Renal cortex interstitium (tissue), 15 donors: ENCODE measurements around the gene NCOA3. TPM values are rescaled to one million over a fixed set of nuclear protein-coding genes. Genes with fewer than 3 reads are reported as not detected.
"Not testable (repeated sequence)": the region's sequence is repeated elsewhere in the genome, so short reads cannot be mapped to it uniquely, and the experiment has no call there.

ENCODE experiments used
- DNase-seq, 11 donors: peaks; one replicate each; pipeline ENCODE4 v3.0.0-alpha.2; 2013; ENCODE audit warnings: low read depth in 9 of 11, low spot score in 4 of 11; ENCODE audit errors: extremely low read depth in 1 of 11
- long read RNA-seq, 16 experiments: transcript quantifications; one replicate each; lab custom pipeline, GENCODE V29; 2026
- polyA plus RNA-seq, 3 donors: library from polyadenylated mRNA; unstranded; fragments of 120-200 nt; gene quantifications; one replicate each; pipeline ENCODE4 v1.2.1, GENCODE V29; 2013; ENCODE audit not compliant: insufficient read length in 3 of 3

Gene NCOA3
- polyA plus RNA-seq, result 10 to 100 TPM; 33.4 to 37.3 (median 36.4) TPM
- long read RNA-seq, donor 1, partial matches to known transcripts, result 8 of 8 reads
- long read RNA-seq, donor 1, other reads (novel, unspliced or antisense), result 0 of 8 reads
- long read RNA-seq, donor 2, result 0 reads
- long read RNA-seq, donor 3, result 0 reads
- long read RNA-seq, donor 4, partial matches to known transcripts, result 31 of 31 reads
- long read RNA-seq, donor 4, other reads (novel, unspliced or antisense), result 0 of 31 reads
- long read RNA-seq, donor 5, partial matches to known transcripts, result 97 of 108 reads
- long read RNA-seq, donor 5, other reads (novel, unspliced or antisense), result 11 of 108 reads
- long read RNA-seq, donor 6, partial matches to known transcripts, result 22 of 22 reads
- long read RNA-seq, donor 6, other reads (novel, unspliced or antisense), result 0 of 22 reads
- long read RNA-seq, donor 7, partial matches to known transcripts, result 18 of 18 reads
- long read RNA-seq, donor 7, other reads (novel, unspliced or antisense), result 0 of 18 reads
- long read RNA-seq, donor 8, partial matches to known transcripts, result 8 of 8 reads
- long read RNA-seq, donor 8, other reads (novel, unspliced or antisense), result 0 of 8 reads
- long read RNA-seq, donor 9, partial matches to known transcripts, result 13 of 13 reads
- long read RNA-seq, donor 9, other reads (novel, unspliced or antisense), result 0 of 13 reads
- long read RNA-seq, donor 10, partial matches to known transcripts, result 11 of 11 reads
- long read RNA-seq, donor 10, other reads (novel, unspliced or antisense), result 0 of 11 reads
- long read RNA-seq, donor 11, result 0 reads
- long read RNA-seq, donor 12, partial matches to known transcripts, result 6 of 6 reads
- long read RNA-seq, donor 12, other reads (novel, unspliced or antisense), result 0 of 6 reads
- long read RNA-seq, donor 13, partial matches to known transcripts, result 81 of 86 reads
- long read RNA-seq, donor 13, other reads (novel, unspliced or antisense), result 5 of 86 reads
- long read RNA-seq, donor 14, result 0 reads
- long read RNA-seq, donor 15, partial matches to known transcripts, result 6 of 6 reads
- long read RNA-seq, donor 15, other reads (novel, unspliced or antisense), result 0 of 6 reads
- long read RNA-seq, donor 16, partial matches to known transcripts, result 114 of 114 reads
- long read RNA-seq, donor 16, other reads (novel, unspliced or antisense), result 0 of 114 reads

- peak; percentile 80 to 95 (median 92) for DNase-seq
Measured at GRCh38 chr20:47501482-47502270, at the start of gene NCOA3. NCOA3 (plus strand) TSS chr20:47501887; CDS start chr20:47622248, 120,361 bp downstream.

- DNase-seq, result no peak
Measured at GRCh38 chr20:47452736-47453161, 48.9 kb upstream of the NCOA3 start.

DNA sequence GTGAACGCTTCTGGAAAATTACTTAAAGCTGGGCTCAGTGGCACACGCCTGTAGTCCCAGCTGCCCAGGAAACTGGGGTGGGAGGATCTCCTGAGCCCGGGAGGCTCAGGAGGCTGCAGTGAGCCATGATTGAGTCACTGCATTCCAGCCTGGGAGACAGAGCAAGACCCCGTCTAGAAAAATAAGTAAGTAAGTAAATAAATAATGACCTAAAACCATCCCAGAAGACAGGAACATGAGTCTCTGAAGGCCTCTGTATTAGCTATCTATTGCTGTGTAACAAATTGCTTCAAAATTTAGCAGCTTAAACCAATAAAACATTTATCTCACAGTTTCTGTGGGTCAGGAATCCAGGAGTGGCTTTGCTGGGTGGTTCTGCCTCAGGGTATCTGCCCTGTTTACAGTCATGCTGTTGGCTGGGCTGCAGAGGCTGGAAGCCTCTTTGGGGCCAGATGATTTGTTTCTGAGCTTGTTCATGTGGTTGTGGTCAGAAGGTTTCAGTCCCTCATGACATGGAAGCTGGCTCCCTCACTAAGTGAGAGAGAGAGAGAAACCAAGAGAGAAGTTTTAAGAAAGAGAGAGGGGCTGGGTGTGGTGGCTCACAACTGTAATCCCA lies 48.4 kb upstream of the NCOA3 start:
- DNase-seq, result no peak

GRCh38 chr20:47454298-47455132 lies 47.2 kb upstream of the NCOA3 start:
- DNase-seq, result no peak

- DNase-seq, result no peak
Measured at GRCh38 chr20:47455133-47456040, 46.3 kb upstream of the NCOA3 start.

GRCh38 chr20:47456041-47456537 lies 45.6 kb upstream of the NCOA3 start:
- no peak for DNase-seq

- DNase-seq, result no peak
Measured at GRCh38 chr20:47456952-47457724, 44.5 kb upstream of the NCOA3 start.

GRCh38 chr20:47458280-47459050 lies 43.2 kb upstream of the NCOA3 start:
- not testable (repeated sequence) for DNase-seq

DNA sequence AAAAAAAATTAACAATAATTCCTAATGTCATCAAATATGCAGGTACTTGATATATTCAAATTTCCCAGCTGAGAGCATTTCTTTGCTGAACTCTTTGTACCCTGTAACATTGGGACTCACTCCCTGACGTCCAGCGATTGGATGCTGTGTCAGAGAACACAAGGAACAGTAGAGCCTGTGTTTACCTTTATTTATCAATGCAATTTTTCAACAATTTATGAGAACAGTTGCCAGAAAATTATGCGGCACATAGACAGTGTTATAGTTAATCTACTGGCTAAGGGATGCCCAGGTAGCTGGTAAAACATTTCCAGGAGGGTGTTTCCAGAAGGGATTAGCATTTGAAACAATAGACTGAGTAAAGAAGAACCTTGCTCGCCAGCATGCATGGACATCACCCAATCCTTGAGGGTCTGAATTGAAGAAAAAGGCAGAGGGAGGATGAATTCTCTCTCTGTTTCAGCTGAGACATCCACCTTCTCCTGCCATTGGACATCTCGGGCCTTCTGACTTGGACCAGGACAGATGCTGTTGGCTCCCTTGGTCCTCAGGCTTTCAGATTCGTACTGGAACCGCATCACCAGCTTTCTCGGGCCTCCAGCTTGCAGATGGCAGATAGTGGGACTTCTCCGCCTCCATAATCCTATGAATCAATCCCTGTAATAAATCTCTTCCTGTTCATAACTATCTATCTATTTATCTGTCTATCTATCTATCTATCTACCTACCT lies 42.2 kb upstream of the NCOA3 start:
- no peak for DNase-seq

- not testable (repeated sequence) for DNase-seq
Measured at GRCh38 chr20:47460761-47461112, 41.0 kb upstream of the NCOA3 start.

DNA sequence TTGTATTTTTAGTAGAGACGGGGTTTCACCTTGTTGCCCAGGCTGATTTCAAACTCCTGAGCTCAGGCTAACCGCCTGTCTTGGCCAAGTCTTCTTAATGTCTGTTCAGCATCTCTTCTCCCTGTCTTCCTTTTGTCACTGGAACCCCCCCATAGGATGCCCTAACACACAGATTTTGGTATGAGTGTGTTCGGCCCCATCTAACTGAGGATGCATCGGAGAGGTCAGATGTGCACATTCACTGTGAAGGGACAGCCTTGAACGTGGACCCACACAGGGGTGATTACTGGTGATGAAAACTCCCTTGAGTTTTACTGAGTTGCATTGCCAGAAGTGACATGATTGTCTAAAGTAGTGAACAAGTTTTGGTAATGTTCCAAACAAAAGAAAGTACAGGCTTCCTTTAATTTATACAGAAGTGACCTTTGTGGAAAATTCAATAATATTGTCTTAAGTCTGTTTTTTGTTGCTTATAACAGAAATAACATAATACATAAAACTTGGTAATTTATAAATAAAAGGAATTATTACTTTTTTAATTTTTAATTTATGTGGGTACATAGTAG lies 40.5 kb upstream of the NCOA3 start:
- DNase-seq, result no peak

- not testable (repeated sequence) for DNase-seq
Measured at GRCh38 chr20:47461906-47462305, 39.8 kb upstream of the NCOA3 start.

DNA sequence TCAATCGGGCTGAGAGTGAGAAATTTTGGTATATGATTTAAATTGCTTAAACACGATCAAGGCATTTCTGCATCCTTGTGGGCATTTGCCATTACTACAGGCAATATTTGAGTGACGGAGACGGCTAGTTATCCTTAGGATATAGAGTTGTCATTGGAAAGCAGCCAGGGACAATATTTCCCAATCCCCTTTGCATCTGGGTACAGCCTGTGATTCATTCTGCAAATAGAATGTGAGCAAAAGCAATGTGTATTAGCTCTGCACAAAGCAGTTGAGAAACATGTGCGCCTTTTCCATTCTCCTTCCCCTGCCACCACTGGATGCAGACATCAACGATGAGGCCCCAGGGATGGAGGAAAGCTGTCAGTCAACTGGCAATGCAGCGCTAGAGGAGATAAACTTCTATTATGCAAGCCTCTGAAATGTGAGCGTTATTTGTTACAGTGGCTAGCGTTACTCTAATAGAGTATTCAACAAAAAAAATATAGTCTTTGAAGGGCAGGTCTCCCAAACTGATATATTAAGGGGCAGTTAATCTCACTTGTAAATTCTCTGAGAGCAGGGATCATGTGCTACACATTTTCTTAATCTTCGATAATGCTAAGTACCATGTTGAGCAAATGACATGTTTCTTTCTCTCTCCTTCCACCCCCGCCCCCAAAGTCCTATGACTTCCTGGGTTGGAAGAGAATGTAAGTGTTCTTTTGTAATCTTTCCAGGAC lies 37.1 kb upstream of the NCOA3 start:
- peak in 7 of 11 donors; percentile 10 to 39 (median 17) for DNase-seq
